CD14-positive monocyte (primary cell): ENCODE measurements around the gene CYP27C1. TPM values are rescaled to one million over a fixed set of nuclear protein-coding genes. Genes with fewer than 3 reads are reported as not detected.

ENCODE experiments used
- DNase-seq, 3 donors: peaks; one replicate each; pipeline ENCODE4 v3.0.0-alpha.2; 2011 to 2022
- H2AFZ ChIP-seq: 2 replicates; pipeline ENCODE4 v1.6.0; 2012; ENCODE audit warnings: mild to moderate bottlenecking, low read depth, low read length, inconsistent platforms; ENCODE audit not compliant: insufficient read depth, poor library complexity, severe bottlenecking
- H3K27ac ChIP-seq, 2 donors: 1 replicate in 1 of 2; 2 replicates in 1 of 2; pipeline ENCODE4 v1.5.1; 2012 to 2013; ENCODE audit warnings: low read length in 2 of 2, control low read depth in 1 of 2, inconsistent platforms in 1 of 2, low read depth in 1 of 2, mild to moderate bottlenecking in 1 of 2
- H3K27me3 ChIP-seq, 2 donors: one replicate each; pipeline versions ENCODE4 v1.6.0 to v1.6.1; 2011 to 2013; ENCODE audit warnings: low read length in 2 of 2; ENCODE audit not compliant: control insufficient read depth in 2 of 2, insufficient read depth in 2 of 2
- H3K36me3 ChIP-seq, 2 donors: replicated peaks in 1 of 2; 1 replicate in 1 of 2; 2 replicates in 1 of 2; pipeline versions ENCODE4 v1.5.1 to v1.6.1; 2012 to 2013; ENCODE audit warnings: low read length in 2 of 2, control low read depth in 1 of 2, inconsistent platforms in 1 of 2, mild to moderate bottlenecking in 1 of 2; ENCODE audit not compliant: insufficient read depth in 2 of 2, control insufficient read depth in 1 of 2
- H3K4me1 ChIP-seq, 2 donors: 1 replicate in 1 of 2; 2 replicates in 1 of 2; pipeline versions ENCODE4 v1.5.1 to v1.6.1; 2012 to 2013; ENCODE audit warnings: low read length in 2 of 2, control low read depth in 1 of 2, inconsistent platforms in 1 of 2, mild to moderate bottlenecking in 1 of 2, moderate library complexity in 1 of 2; ENCODE audit not compliant: insufficient read depth in 2 of 2, control insufficient read depth in 1 of 2
- H3K4me2 ChIP-seq: replicated peaks from 2 replicates; pipeline ENCODE3; 2012; ENCODE audit warnings: low read length, moderate library complexity, mild to moderate bottlenecking; ENCODE audit not compliant: poor library complexity, severe bottlenecking; ENCODE audit errors: extremely low read depth
- H3K4me3 ChIP-seq, 3 experiments: fragments of 200-600 bp in 1 of 3; sonication (generic) in 1 of 3; replicated peaks in 1 of 3; 1 replicate in 2 of 3; 2 replicates in 1 of 3; pipeline ENCODE4 v1.5.1; 2011 to 2013; ENCODE audit warnings: low read length in 3 of 3, mild to moderate bottlenecking in 3 of 3, control low read depth in 2 of 3, low read depth in 2 of 3, inconsistent platforms in 1 of 3, moderate library complexity in 1 of 3
- H3K79me2 ChIP-seq: 2 replicates; pipeline ENCODE4 v1.6.0; 2012; ENCODE audit warnings: mild to moderate bottlenecking, control low read depth, inconsistent platforms, low read length, moderate library complexity; ENCODE audit not compliant: insufficient read depth
- H3K9ac ChIP-seq: 2 replicates; pipeline ENCODE4 v1.6.0; 2017; ENCODE audit warnings: low read length, mild to moderate bottlenecking; ENCODE audit not compliant: insufficient read depth, poor library complexity, severe bottlenecking
- H3K9me3 ChIP-seq, 2 donors: replicated peaks in 1 of 2; 1 replicate in 1 of 2; 2 replicates in 1 of 2; pipeline versions ENCODE4 v1.5.1 to v1.6.1; 2012 to 2013; ENCODE audit warnings: low read length in 2 of 2, control low read depth in 1 of 2; ENCODE audit not compliant: control insufficient read depth in 1 of 2, insufficient read depth in 1 of 2
- H4K20me1 ChIP-seq: 2 replicates; pipeline ENCODE4 v1.6.0; 2012; ENCODE audit warnings: mild to moderate bottlenecking, low read length, control low read depth, moderate library complexity; ENCODE audit not compliant: insufficient read depth
- H3K27ac Mint-ChIP-seq, 7 donors: one replicate each; pipeline ENCODE4 v1.8.0; 2020; ENCODE audit warnings: mild to moderate bottlenecking in 7 of 7, mixed read lengths in 7 of 7, moderate library complexity in 6 of 7, inconsistent platforms in 2 of 7
- H3K27me3 Mint-ChIP-seq, 3 donors: one replicate each; pipeline ENCODE4 v1.8.0; 2021 to 2022; ENCODE audit warnings: low read depth in 3 of 3, mild to moderate bottlenecking in 3 of 3, mixed read lengths in 3 of 3, moderate library complexity in 3 of 3, inconsistent platforms in 1 of 3
- H3K36me3 Mint-ChIP-seq, 2 donors: one replicate each; pipeline ENCODE4 v1.8.0; 2020; ENCODE audit warnings: mixed read lengths in 2 of 2, inconsistent platforms in 1 of 2, mild to moderate bottlenecking in 1 of 2
- H3K4me1 Mint-ChIP-seq: one replicate; pipeline ENCODE4 v1.8.0; 2020; ENCODE audit warnings: mild to moderate bottlenecking, mixed read lengths
- H3K4me3 Mint-ChIP-seq, 2 donors: one replicate each; pipeline ENCODE4 v1.8.0; 2020; ENCODE audit warnings: mild to moderate bottlenecking in 2 of 2, mixed read lengths in 2 of 2, moderate library complexity in 1 of 2
- H3K9me3 Mint-ChIP-seq, 7 donors: one replicate each; pipeline ENCODE4 v1.8.0; 2020 to 2022; ENCODE audit warnings: mixed read lengths in 7 of 7, mild to moderate bottlenecking in 6 of 7, moderate library complexity in 6 of 7, inconsistent platforms in 2 of 7
- WGBS: methylation state at CpG from one replicate; pipeline ENCODE4 v1.1.5; 2013; ENCODE audit warnings: missing lambda C conversion rate; ENCODE audit not compliant: insufficient coverage; 5-methylcytosine and 5-hydroxymethylcytosine counted together
- intact Hi-C, 2 donors: fragments of 100-400 bp; cut with micrococcal nuclease; formaldehyde crosslinking; loops; one replicate each; pipeline versions ENCODE4 v1.15.0 to v1.15.1; 2023
- polyA plus RNA-seq, 3 donors: library from polyadenylated mRNA; depleted of rRNA in 1 of 3; unstranded in 2 of 3; stranded (reverse) in 1 of 3; fragments of 300-500 nt in 2 of 3; fragments of >200 nt in 1 of 3; fragmentation: Illumina TruSeq in 2 of 3; gene quantifications; 1 replicate in 2 of 3; 2 replicates in 1 of 3; pipeline ENCODE4 v1.2.3, GENCODE V29; 2012 to 2021
- TF ChIP-seq, protein P1 (sequence below): fragments of 200-600 bp; IDR thresholded peaks from one replicate; pipeline ENCODE4 v1.8.0; 2022; ENCODE audit warnings: antibody characterized with exemption, mild to moderate bottlenecking

Gene CYP27C1
- polyA plus RNA-seq, 3 donors: not detected

DNA sequence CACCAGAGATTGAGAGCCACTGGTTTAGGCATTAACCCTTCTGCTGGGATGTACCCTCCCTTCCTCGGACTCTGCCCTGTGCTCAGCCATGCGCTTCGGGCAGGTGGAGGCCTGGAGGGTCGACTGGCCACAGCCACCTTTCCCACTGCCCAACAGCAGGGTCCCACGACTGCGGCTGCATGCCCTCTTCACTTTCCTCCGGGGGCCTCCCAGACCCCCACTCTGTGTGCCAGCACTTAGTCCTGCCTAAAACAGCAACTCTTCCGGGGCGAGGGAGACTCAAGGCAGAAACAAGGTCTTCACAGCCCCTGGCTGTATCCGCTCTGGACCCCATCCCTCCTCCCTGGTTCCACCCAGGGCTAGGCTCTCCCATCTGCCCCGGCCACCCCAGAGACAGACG lies 81.8 kb downstream of the CYP27C1 start:
- intact Hi-C loops: no loop called here
- Histone ChIP-seq H3K4me2 (no peak overlapping the region), H3K4me3 (no peak overlapping the region), H3K9ac (no peak overlapping the region), H3K79me2 (no peaks in the 10 kb centered on the region), H3K27ac (no peak overlapping the region), H3K4me1 (peaks cover 29 to 36% of the 10 kb centered on the region in 2 donors), H3K27me3 (no peaks in the 10 kb centered on the region), H3K36me3 (no peaks in the 10 kb centered on the region), H3K9me3 (no peaks in the 10 kb centered on the region), H2AFZ (no peak overlapping the region), H4K20me1 (no peaks in the 10 kb centered on the region)
- H3K9me3 Mint-ChIP-seq: peaks cover 0 to 5% (median 3%) of the 10 kb centered on the region in 7 donors
- WGBS: 92% methylated on average over 9 of the region's 12 CpGs
- no peaks in the 10 kb centered on the region for H3K36me3 Mint-ChIP-seq
- peaks cover 3 to 6% (median 6%) of the 10 kb centered on the region in 3 donors for H3K27me3 Mint-ChIP-seq
- H3K4me1 Mint-ChIP-seq: peaks cover 31% of the 10 kb centered on the region
- H3K27ac Mint-ChIP-seq: no peak overlapping the region
- TF ChIP-seq, protein P1, sequence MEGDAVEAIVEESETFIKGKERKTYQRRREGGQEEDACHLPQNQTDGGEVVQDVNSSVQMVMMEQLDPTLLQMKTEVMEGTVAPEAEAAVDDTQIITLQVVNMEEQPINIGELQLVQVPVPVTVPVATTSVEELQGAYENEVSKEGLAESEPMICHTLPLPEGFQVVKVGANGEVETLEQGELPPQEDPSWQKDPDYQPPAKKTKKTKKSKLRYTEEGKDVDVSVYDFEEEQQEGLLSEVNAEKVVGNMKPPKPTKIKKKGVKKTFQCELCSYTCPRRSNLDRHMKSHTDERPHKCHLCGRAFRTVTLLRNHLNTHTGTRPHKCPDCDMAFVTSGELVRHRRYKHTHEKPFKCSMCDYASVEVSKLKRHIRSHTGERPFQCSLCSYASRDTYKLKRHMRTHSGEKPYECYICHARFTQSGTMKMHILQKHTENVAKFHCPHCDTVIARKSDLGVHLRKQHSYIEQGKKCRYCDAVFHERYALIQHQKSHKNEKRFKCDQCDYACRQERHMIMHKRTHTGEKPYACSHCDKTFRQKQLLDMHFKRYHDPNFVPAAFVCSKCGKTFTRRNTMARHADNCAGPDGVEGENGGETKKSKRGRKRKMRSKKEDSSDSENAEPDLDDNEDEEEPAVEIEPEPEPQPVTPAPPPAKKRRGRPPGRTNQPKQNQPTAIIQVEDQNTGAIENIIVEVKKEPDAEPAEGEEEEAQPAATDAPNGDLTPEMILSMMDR: no peak
- no peak for DNase-seq
- no peak overlapping the region for H3K4me3 Mint-ChIP-seq

DNA sequence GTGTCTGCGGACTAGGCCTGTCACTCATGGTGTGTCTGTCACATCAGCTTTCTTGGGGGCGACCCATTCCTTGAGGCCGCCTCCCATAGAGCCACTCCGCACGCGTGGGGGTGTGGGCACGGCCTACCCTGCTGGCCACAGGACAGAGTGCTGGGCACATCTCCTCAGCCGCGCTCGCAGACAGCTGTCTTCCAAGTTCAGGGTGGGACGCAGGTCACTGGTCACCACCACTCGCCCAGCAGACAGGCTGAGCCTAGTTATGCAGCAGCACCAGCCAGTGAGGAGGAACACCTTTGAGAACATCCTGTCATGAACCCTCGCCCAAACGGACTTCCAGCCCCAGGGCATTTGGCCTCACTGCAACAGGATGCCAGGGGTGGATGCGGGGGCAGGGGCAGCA lies 82.4 kb downstream of the CYP27C1 start:
- intact Hi-C loops: no loop called here
- Histone ChIP-seq H3K9me3 (no peaks in the 10 kb centered on the region), H3K4me3 (no peak overlapping the region), H4K20me1 (no peaks in the 10 kb centered on the region), H3K27me3 (no peaks in the 10 kb centered on the region), H3K4me2 (no peak overlapping the region), H3K4me1 (peaks cover 24 to 34% of the 10 kb centered on the region in 2 donors), H3K79me2 (no peaks in the 10 kb centered on the region), H3K9ac (no peak overlapping the region), H3K27ac (no peak overlapping the region), H3K36me3 (no peaks in the 10 kb centered on the region), H2AFZ (no peak overlapping the region)
- Mint-ChIP-seq H3K4me3 (no peak overlapping the region), H3K4me1 (peaks cover 28% of the 10 kb centered on the region), H3K36me3 (no peaks in the 10 kb centered on the region), H3K9me3 (peaks cover 0 to 5% (median 3%) of the 10 kb centered on the region in 7 donors), H3K27ac (no peak overlapping the region), H3K27me3 (peaks cover 3 to 6% (median 6%) of the 10 kb centered on the region in 3 donors)
- TF ChIP-seq, protein P1: no peak
- no peak for DNase-seq
- WGBS: 93% methylated on average over 15 of the region's 15 CpGs
